ENCODE data around the gene CRTC1.

DNA sequence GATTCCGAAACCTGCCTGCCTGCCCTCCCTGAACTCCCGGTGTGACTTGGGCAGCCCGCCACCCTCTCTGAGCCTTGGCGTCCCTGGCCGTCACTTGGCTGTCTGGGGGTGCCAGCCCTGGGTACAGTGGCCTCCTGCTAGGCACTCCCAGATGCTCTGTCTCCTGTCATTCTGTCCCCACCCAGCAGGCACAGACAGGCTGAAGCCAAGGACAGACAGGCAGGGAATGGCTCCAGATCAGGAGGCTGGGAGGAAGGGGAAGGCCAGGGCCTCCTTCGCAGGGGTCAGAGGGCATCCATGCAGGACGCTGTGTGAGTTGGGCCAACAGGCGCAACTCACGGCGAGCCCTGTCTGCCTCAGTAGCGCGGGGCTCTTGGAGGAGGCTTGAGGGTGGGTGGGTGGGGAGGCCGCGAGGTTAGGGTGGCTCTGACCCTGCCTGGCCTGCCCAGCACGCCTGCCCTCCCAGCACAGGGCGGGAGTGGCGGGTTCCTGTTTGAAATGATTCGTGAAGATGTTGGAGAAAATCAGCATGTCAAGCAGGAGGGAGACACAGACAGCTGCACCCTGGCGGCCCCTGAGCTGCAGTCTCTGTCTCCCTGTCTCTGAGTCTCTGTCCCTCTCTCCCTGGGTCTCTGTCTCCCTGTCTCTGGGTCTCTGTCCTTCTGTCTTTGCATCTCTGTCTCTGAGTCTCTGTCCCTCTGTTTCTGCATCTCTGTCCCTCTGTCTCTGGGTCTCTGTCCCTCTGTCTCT is 27.0 kb upstream of the CRTC1 start:
- TF ChIP-seq, protein P1, sequence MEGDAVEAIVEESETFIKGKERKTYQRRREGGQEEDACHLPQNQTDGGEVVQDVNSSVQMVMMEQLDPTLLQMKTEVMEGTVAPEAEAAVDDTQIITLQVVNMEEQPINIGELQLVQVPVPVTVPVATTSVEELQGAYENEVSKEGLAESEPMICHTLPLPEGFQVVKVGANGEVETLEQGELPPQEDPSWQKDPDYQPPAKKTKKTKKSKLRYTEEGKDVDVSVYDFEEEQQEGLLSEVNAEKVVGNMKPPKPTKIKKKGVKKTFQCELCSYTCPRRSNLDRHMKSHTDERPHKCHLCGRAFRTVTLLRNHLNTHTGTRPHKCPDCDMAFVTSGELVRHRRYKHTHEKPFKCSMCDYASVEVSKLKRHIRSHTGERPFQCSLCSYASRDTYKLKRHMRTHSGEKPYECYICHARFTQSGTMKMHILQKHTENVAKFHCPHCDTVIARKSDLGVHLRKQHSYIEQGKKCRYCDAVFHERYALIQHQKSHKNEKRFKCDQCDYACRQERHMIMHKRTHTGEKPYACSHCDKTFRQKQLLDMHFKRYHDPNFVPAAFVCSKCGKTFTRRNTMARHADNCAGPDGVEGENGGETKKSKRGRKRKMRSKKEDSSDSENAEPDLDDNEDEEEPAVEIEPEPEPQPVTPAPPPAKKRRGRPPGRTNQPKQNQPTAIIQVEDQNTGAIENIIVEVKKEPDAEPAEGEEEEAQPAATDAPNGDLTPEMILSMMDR (IDR thresholded peaks at IDR 0.05; ENCODE audit: poor library complexity): no peak
- TF ChIP-seq EZH2 (IDR thresholded peaks at IDR 0.05; ENCODE audit: borderline replicate concordance): no peak
- no peak for TF ChIP-seq EZH2phosphoT487 (IDR thresholded peaks at IDR 0.05; ENCODE audit: low read depth, severe bottlenecking, unreplicated experiment)
